PC-3 (cell line): ENCODE data around the gene COL13A1.

Source experiments
- CTCF ChIP-seq: fragments of 300-600 bp; sonication (generic); conservative IDR thresholded peaks from 2 replicates; pipeline ENCODE4 v1.5.1; 2017; ENCODE audit warnings: antibody characterized with exemption, low read depth, mild to moderate bottlenecking, low read length
- EZH2phosphoT487 ChIP-seq: fragments of 300-600 bp; sonication (generic); IDR thresholded peaks from 2 replicates; pipeline ENCODE4 v1.6.1; 2018; ENCODE audit warnings: mild to moderate bottlenecking, antibody characterized with exemption, low read length, borderline replicate concordance

DNA sequence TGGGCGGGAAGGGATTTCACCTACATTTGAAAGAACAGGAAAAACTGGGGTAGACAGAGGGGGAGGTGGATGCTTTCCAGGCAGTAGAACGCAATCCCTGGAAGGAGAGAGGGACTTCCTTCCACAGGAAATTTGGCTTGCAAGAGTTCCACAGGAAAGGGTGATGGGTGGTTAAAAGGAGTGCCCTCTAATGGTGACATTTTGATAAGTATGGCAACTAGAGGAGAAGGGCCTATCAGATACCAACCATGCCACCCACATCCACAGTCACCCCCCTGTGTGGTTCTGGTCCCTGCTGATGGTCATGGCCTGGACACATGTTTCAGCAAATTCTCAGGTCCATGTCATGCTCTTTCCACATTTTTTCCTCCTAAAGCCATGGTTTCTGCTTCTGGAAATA lies 27.1 kb upstream of the COL13A1 start:
- no peak for TF ChIP-seq EZH2phosphoT487
- TF ChIP-seq CTCF: peak; percentile 48
